Effector memory CD4-positive, alpha-beta T cell (primary cell): ENCODE results near the gene C20orf173.
"Not testable (repeated sequence)": the region's sequence is repeated elsewhere in the genome, so short reads cannot be mapped to it uniquely, and the experiment has no call there.

Experiments
- DNase-seq, 3 donors: peaks; one replicate each; pipeline ENCODE4 v3.0.0-alpha.2; 2020
- H3K27ac ChIP-seq: 2 replicates; pipeline ENCODE4 v1.7.0; 2013; ENCODE audit warnings: mild to moderate bottlenecking, low read length, moderate library complexity; ENCODE audit not compliant: insufficient read depth, poor library complexity, severe bottlenecking
- H3K27me3 ChIP-seq: replicated peaks from 2 replicates; pipeline ENCODE4 v1.7.0; 2013; ENCODE audit warnings: mild to moderate bottlenecking, low read length; ENCODE audit not compliant: insufficient read depth, control insufficient read depth, poor library complexity, severe bottlenecking
- H3K36me3 ChIP-seq: 2 replicates; pipeline ENCODE4 v1.7.0; 2013; ENCODE audit warnings: mild to moderate bottlenecking, low read length, moderate library complexity; ENCODE audit not compliant: control insufficient read depth, insufficient read depth
- H3K4me1 ChIP-seq: 2 replicates; pipeline ENCODE4 v1.7.0; 2013; ENCODE audit warnings: low read length, mild to moderate bottlenecking; ENCODE audit not compliant: control insufficient read depth, insufficient read depth, poor library complexity, severe bottlenecking
- H3K4me3 ChIP-seq: 2 replicates; pipeline ENCODE4 v1.7.0; 2013; ENCODE audit warnings: low read length, low read depth, mild to moderate bottlenecking; ENCODE audit not compliant: insufficient read depth, poor library complexity, severe bottlenecking
- H3K9me3 ChIP-seq: 2 replicates; pipeline ENCODE4 v1.7.0; 2013; ENCODE audit warnings: mild to moderate bottlenecking, low read length, moderate library complexity; ENCODE audit not compliant: control insufficient read depth

C20orf173 gene

DNA sequence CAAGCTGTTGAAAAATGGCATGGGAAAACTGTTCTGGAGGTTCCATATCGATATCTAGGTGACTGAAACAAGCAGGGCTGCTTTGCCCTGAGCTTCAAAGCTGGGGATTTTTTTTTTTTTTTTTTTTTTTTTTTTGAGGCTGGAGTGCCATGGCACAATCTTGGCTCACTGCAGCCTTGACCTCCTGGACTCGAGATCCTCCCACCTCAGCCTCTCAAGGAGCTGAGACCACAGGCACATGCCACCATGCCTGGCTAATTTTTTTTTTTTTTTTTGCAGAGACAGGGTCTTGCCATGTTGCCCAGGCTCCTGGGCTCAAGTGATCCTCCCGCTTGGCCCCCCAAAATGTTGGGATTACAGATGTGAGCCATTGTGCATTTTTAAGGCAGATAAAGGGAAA, 23.5 kb upstream of the C20orf173 start:
- Histone ChIP-seq H3K36me3 (peaks cover 45% of the 10 kb centered on the region), H3K9me3 (no peaks in the 10 kb centered on the region), H3K27ac (no peak overlapping the region), H3K4me3 (no peak overlapping the region), H3K27me3 (no peaks in the 10 kb centered on the region), H3K4me1 (no peaks in the 10 kb centered on the region)
- no peak for DNase-seq

DNA sequence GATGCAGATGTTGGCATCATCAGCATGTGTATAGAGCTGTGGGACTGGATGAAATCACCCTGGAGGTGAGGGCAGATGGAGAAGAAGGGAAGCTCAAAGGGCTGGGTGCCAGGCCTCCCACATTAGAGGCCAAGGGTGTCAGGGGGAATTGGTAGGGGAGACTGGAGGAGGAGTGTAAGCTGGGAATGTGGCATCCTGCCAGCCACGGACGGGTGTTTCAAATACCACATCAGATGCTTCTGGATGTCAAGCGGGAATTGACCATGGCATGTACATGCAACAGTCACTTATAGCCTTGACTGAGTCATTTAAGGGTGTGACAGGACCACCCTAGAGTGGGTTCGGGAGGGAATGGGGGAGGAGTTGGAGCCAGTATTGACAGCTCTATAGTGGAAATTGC, 22.1 kb upstream of the C20orf173 start:
- no peak overlapping the region for H3K4me3 ChIP-seq
- no peaks in the 10 kb centered on the region for H3K9me3 ChIP-seq
- H3K27me3 ChIP-seq: no peaks in the 10 kb centered on the region
- no peak overlapping the region for H3K27ac ChIP-seq
- no peak for DNase-seq
- H3K4me1 ChIP-seq: no peaks in the 10 kb centered on the region
- peaks cover 37% of the 10 kb centered on the region for H3K36me3 ChIP-seq

DNA sequence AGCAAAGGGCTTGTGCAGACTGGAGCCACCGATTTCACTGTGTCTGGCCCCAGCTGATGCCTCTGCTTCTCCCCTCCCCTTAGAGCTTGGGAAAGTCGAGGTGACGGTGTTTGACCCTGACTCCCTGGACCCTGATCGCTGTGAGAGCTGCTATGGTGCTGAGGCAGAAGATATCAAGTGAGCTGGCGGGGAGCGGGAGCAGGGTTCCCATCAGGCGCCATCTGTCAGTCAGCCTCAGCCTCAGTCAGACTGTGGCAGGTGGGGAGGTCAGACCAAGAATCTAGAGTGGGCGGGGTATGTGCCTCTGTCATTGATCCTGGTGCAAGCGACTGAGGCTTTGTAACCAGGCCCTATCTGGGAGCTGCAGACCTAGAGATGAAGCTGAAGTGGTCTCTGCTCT, 17.9 kb upstream of the C20orf173 start:
- no peak overlapping the region for H3K4me3 ChIP-seq
- no peaks in the 10 kb centered on the region for H3K9me3 ChIP-seq
- H3K27ac ChIP-seq: no peak overlapping the region
- peaks cover 18% of the 10 kb centered on the region for H3K36me3 ChIP-seq
- H3K27me3 ChIP-seq: no peaks in the 10 kb centered on the region
- H3K4me1 ChIP-seq: no peaks in the 10 kb centered on the region
- no peak for DNase-seq

DNA sequence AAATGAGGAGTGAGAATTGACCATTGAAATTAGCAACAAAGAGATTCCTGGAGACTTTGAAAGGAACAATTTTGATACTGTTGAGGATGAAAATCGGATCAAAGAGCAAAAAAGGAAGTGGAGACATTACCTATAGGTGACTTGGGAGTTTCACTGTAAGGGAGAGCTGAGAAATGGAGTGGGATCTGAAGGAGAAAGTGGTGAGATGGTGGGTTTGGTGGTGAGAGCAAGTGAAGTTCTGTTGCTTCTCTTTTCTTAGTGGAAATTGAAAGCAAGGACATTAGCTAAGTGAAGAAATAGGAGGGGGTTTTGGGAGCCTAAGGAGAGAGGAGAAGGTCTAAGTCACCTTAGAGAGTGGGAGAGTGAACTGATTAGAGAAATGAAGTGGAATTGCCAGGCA, 16.7 kb upstream of the C20orf173 start:
- Histone ChIP-seq H3K27me3 (no peaks in the 10 kb centered on the region), H3K4me1 (peaks cover 3% of the 10 kb centered on the region), H3K27ac (no peak overlapping the region), H3K36me3 (peaks cover 18% of the 10 kb centered on the region), H3K9me3 (no peaks in the 10 kb centered on the region), H3K4me3 (no peak overlapping the region)
- DNase-seq: no peak

DNA sequence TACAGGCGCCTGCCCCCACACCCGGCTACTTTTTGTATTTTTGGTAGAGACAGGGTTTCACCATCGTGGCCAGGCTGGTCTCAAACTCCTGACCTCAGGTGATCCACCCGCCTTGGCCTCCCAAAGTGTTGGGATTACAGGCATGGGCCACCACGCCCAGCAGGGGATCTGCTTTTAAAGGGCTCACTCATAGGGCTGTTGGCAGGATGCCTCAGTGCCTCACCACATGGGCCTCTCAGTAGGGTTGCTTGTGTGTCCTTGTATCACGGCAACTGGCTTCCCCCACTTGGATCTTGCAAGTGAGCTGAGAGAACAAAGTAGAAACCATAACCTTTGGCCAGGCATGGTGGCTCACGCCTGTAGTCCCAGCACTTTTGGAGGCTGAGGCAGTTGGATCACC, 15.5 kb upstream of the C20orf173 start:
- not testable (repeated sequence) for H3K9me3 ChIP-seq, H3K4me3 ChIP-seq, DNase-seq, H3K27me3 ChIP-seq, H3K4me1 ChIP-seq, H3K27ac ChIP-seq
- H3K36me3 ChIP-seq: peaks cover 12% of the 10 kb centered on the region

DNA sequence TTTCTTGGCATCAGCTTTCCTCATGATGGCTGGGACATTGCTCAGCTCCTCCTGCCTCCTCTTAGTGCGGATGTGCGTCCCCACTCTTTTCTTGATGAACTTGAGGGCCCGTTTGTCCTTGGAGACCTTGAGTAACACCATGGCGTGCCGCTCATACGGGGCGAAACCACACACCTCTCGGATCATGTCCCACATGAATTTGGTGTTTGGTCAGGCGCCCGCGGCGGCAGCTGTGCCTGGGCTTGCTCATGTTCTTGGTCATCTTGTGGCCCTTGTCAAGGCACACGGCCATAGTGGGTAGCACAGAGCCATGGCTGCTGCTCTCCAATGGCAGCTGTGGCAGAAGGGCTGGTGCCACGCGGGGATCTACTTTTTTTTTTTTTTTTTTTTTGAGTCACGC, 15.0 kb upstream of the C20orf173 start:
- H3K4me1 ChIP-seq: peaks cover 3% of the 10 kb centered on the region
- no peak for DNase-seq
- peaks cover 9% of the 10 kb centered on the region for H3K36me3 ChIP-seq
- H3K27ac ChIP-seq: no peak overlapping the region
- no peak overlapping the region for H3K4me3 ChIP-seq
- no peaks in the 10 kb centered on the region for H3K27me3 ChIP-seq
- H3K9me3 ChIP-seq: no peaks in the 10 kb centered on the region

DNA sequence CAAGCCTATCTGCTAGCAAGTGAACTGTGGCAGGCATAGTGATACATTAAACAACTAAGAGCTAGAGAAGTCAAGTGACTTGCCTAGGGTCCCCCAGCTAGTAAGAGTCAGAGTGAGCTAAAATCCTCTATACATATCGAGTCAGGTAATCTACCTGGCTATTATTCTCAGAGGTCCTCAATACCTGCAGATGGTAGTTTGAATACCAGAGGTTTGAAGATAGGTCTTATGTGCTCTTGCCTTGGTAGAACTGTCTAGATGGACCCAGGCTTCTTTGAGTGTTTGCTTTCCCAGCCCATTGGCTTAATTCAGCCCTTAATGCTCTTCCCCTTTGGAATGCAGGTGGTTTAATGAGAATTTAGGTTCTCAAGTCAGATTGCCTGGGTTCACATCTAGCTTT, 13.5 kb upstream of the C20orf173 start:
- Histone ChIP-seq H3K4me3 (no peak overlapping the region), H3K9me3 (no peaks in the 10 kb centered on the region), H3K27me3 (no peaks in the 10 kb centered on the region), H3K27ac (no peak overlapping the region), H3K36me3 (no peaks in the 10 kb centered on the region), H3K4me1 (peaks cover 3% of the 10 kb centered on the region)
- no peak for DNase-seq

DNA sequence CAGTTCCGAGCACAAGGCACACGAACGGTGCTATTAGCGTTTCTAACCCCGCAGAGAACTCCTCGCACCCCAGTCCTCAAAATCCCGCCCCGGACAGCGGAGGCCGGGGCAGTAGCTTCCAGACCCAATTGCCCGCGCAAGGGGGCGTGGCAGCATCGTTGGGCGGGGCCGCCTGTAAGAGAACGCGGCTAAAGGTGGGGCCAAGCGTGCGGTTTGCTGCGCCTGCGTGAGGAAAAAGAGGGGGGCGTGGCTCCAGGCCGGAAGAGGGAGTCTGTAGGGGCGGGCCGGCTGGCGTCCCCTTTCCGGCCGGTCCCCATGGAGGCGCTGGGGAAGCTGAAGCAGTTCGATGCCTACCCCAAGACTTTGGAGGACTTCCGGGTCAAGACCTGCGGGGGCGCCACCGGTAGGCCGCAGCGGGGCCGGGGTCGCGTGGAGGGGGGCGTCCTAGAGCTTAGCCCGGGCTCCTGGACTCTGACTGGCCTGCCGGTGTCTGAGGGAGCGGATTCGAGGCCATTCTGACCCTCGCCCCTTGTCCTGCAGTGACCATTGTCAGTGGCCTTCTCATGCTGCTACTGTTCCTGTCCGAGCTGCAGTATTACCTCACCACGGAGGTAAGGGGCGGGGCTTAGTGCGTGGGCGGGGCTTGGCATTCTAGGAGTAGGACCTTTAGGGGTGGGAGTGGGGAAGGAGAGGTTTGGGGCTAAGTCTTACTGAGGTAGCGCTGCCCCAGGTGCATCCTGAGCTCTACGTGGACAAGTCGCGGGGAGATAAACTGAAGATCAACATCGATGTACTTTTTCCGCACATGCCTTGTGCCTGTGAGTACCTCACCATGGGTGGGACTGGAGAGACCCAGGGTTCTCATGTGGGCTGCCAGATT, 12.6 kb upstream of the C20orf173 start, which contains the start of gene ERGIC3:
ERGIC3 (plus strand) TSS at position 296 of the 880 bp plus-strand sequence; CDS start at position 316, 20 bp downstream.
- Histone ChIP-seq H3K27me3 (no peaks in the 10 kb centered on the region), H3K36me3 (no peaks in the 10 kb centered on the region), H3K27ac (peak within 1 kb of the TSS; percentile 79), H3K9me3 (no peaks in the 10 kb centered on the region), H3K4me3 (peak within 1 kb of the TSS; percentile 92), H3K4me1 (peaks cover 3% of the 10 kb centered on the region)
- peak; percentile 92 to 95 (median 94) for DNase-seq

DNA sequence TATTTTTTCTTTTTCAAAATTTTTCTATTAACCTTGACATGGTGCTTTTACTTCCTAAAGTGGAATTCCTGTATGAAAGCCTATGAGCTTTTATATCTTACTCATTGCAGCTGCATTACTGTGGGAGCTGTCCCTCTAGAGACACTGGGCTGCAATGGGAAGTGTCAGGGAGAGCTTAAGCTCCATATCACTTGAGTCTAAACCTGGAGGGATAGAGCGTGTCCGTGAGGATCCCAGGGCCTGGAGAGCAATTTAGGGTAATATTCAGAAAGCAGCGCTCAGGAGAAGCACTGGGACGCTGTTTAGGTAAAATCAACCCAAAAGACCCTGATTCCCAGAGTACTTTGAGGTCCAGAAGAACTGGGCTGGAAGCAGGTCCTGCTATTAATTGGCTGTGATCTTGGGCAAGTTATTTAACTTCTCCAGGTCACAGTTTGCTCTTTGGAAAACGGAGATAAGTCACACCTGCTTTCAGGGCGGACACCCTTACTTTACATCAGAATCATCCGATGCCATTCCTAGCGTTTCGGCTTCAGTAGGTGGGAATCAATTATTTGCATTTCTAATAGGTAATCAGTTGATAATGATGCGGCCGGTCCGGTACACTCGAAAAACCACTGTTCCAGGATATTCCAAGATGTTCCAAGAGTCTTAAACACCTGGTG, 11.8 kb upstream of the C20orf173 start:
- Histone ChIP-seq H3K4me3 (peak overlapping the region; percentile 92), H3K27me3 (no peaks in the 10 kb centered on the region), H3K36me3 (no peaks in the 10 kb centered on the region), H3K9me3 (no peaks in the 10 kb centered on the region), H3K27ac (peak overlapping the region; percentile 79), H3K4me1 (peaks cover 3% of the 10 kb centered on the region)
- no peak for DNase-seq

DNA sequence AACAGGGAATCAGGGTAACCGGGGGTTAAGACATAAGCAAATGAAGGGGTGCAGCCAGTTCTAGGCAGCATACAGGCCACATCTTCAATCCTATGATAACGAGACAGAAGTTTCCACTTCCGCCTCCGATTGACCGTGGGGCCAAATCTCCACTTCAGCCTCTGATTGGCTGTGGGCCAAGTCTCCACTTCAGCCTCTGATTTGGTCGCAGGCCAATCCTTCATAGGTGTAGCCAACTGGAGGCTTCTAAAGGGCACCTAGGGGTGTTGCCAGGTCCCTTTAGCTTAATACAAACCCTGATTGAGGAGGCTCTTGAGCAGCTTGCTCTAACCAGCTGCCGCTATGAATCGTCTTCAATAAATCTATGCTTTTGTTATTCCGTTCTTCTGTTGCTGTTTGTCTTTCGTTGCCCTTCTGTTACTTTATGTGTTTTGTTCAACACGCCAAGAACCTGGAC, 10.3 kb upstream of the C20orf173 start:
- Histone ChIP-seq H3K9me3 (no peaks in the 10 kb centered on the region), H3K4me3 (no peak overlapping the region), H3K27ac (no peak overlapping the region), H3K36me3 (no peaks in the 10 kb centered on the region), H3K4me1 (peaks cover 3% of the 10 kb centered on the region), H3K27me3 (no peaks in the 10 kb centered on the region)
- no peak for DNase-seq
